Naive thymus-derived CD8-positive, alpha-beta T cell (primary cell): ENCODE data around the gene FN1. TPM values are rescaled to one million over a fixed set of nuclear protein-coding genes. Genes with fewer than 3 reads are reported as not detected.
A peak's percentile ranks its signal among the peaks of the same experiment; 100 is the strongest.
"Not testable (repeated sequence)": the region's sequence is repeated elsewhere in the genome, so short reads cannot be mapped to it uniquely, and the experiment has no call there.

Experiments
- ATAC-seq, 2 donors: fragments of 150-1000 bp; cut with Tn5 transposase in 1 of 2; sonication (Bioruptor Pico), chemical (Tn5 transposase) in 1 of 2; 1 replicate in 1 of 2; 2 replicates in 1 of 2; pipeline ENCODE4 v1.10.0; 2021; ENCODE audit warnings: mild to moderate bottlenecking in 2 of 2, moderate library complexity in 2 of 2
- POLR2A ChIA-PET: fragments of 350-600 bp; sonication (Branson Sonifier 250); formaldehyde crosslinking; loops from one replicate; lab custom pipeline; 2021; ENCODE audit warnings: antibody characterized with exemption; lab: Charles Lee
- DNase-seq, 10 donors: peaks; one replicate each; pipeline versions ENCODE4 v3.0.0 to v3.0.0-alpha.2; 2020 to 2022
- H3K27ac Mint-ChIP-seq, 10 donors: one replicate each; pipeline ENCODE4 v1.8.0; 2020 to 2022; ENCODE audit warnings: mild to moderate bottlenecking in 10 of 10, mixed read lengths in 10 of 10, moderate library complexity in 4 of 10, inconsistent platforms in 1 of 10
- H3K27me3 Mint-ChIP-seq, 5 donors: one replicate each; pipeline ENCODE4 v1.8.0; 2021 to 2022; ENCODE audit warnings: mixed read lengths in 5 of 5
- H3K36me3 Mint-ChIP-seq, 3 donors: one replicate each; pipeline ENCODE4 v1.8.0; 2020 to 2022; ENCODE audit warnings: mixed read lengths in 3 of 3, mild to moderate bottlenecking in 2 of 3, inconsistent platforms in 1 of 3
- H3K4me1 Mint-ChIP-seq, 4 donors: one replicate each; pipeline ENCODE4 v1.8.0; 2021 to 2022; ENCODE audit warnings: mixed read lengths in 4 of 4
- H3K4me3 Mint-ChIP-seq, 10 donors: one replicate each; pipeline ENCODE4 v1.8.0; 2020 to 2022; ENCODE audit warnings: mild to moderate bottlenecking in 10 of 10, mixed read lengths in 10 of 10, moderate library complexity in 6 of 10, inconsistent platforms in 1 of 10
- H3K9me3 Mint-ChIP-seq, 9 donors: one replicate each; pipeline ENCODE4 v1.8.0; 2020 to 2022; ENCODE audit warnings: mixed read lengths in 9 of 9, mild to moderate bottlenecking in 3 of 9, inconsistent platforms in 1 of 9, moderate library complexity in 1 of 9
- polyA plus RNA-seq, 3 donors: library from polyadenylated mRNA; unstranded; fragments of 300-500 nt; fragmentation: Illumina TruSeq; gene quantifications; one replicate each; pipeline ENCODE4 v1.2.3, GENCODE V29; 2021
- total RNA-seq, 8 experiments: library from RNA in 2 of 8; stranded (reverse) in 2 of 8; gene quantifications; one replicate each; pipeline ENCODE4 v1.2.3 and lab custom pipeline; 2021 to 2026

FN1 gene
- total and polyA plus RNA-seq, 5 experiments from 2014 or later: 0.05 to 1.3 (median 0.63) TPM; not detected in 1

GRCh38 chr2:215328066-215328465, 107.8 kb downstream of the FN1 start:
- no peaks in the 10 kb centered on the region for H3K27me3 Mint-ChIP-seq
- no peak for ATAC-seq
- peaks cover 20 to 36% (median 28%) of the 10 kb centered on the region in 4 donors for H3K4me1 Mint-ChIP-seq
- POLR2A ChIA-PET: no interaction called here
- no peak for DNase-seq
- peak overlapping the region in 1 of 10 donors; percentile 60 for H3K27ac Mint-ChIP-seq
- peaks cover 9 to 97% (median 34%) of the 10 kb centered on the region in 3 donors for H3K36me3 Mint-ChIP-seq
- no peak overlapping the region for H3K4me3 Mint-ChIP-seq
- no peaks in the 10 kb centered on the region for H3K9me3 Mint-ChIP-seq

- Mint-ChIP-seq H3K9me3 (no peaks in the 10 kb centered on the region), H3K36me3 (peaks cover 13 to 98% (median 39%) of the 10 kb centered on the region in 3 donors), H3K4me1 (peaks cover 18 to 51% (median 37%) of the 10 kb centered on the region in 4 donors), H3K4me3 (no peak overlapping the region), H3K27ac (peak overlapping the region in 4 of 10 donors; percentile 7 to 80 (median 24)), H3K27me3 (no peaks in the 10 kb centered on the region)
- no peak for DNase-seq
- ATAC-seq: no peak
- POLR2A ChIA-PET: no interaction called here
Measured at GRCh38 chr2:215324811-215325210, 111.1 kb downstream of the FN1 start.

- Mint-ChIP-seq H3K4me1 (peaks cover 13 to 48% (median 35%) of the 10 kb centered on the region in 4 donors), H3K4me3 (no peak overlapping the region), H3K27ac (peak overlapping the region in 4 of 10 donors; percentile 13 to 72 (median 56)), H3K36me3 (peaks cover 12 to 94% (median 33%) of the 10 kb centered on the region in 3 donors), H3K9me3 (no peaks in the 10 kb centered on the region), H3K27me3 (no peaks in the 10 kb centered on the region)
- ATAC-seq (no peak), DNase-seq (no peak)
- POLR2A ChIA-PET: interaction anchor here (0.7 kb wide), 1 partner anchor 14 kb away, joined by 3 read pairs; no protein-coding TSS in a partner anchor
Measured at GRCh38 chr2:215320679-215321078, 115.2 kb downstream of the FN1 start.

GRCh38 chr2:215320102-215320501, 115.8 kb downstream of the FN1 start:
- peaks cover 10 to 91% (median 33%) of the 10 kb centered on the region in 3 donors for H3K36me3 Mint-ChIP-seq
- H3K9me3 Mint-ChIP-seq: no peaks in the 10 kb centered on the region
- H3K4me1 Mint-ChIP-seq: peaks cover 14 to 50% (median 37%) of the 10 kb centered on the region in 4 donors
- ATAC-seq (no peak), DNase-seq (no peak)
- H3K27me3 Mint-ChIP-seq: no peaks in the 10 kb centered on the region
- peak overlapping the region in 4 of 10 donors; percentile 7 to 75 (median 46) for H3K27ac Mint-ChIP-seq
- POLR2A ChIA-PET: interaction anchor here (0.7 kb wide), 1 partner anchor 13 kb away, joined by 3 read pairs; no protein-coding TSS in a partner anchor
- H3K4me3 Mint-ChIP-seq: peak overlapping the region in 1 of 10 donors; percentile 15

GRCh38 chr2:215319500-215319899, 116.4 kb downstream of the FN1 start:
- no peaks in the 10 kb centered on the region for H3K27me3 Mint-ChIP-seq
- H3K27ac Mint-ChIP-seq: peak overlapping the region in 3 of 10 donors; percentile 18 to 22 (median 21)
- no peaks in the 10 kb centered on the region for H3K9me3 Mint-ChIP-seq
- peaks cover 8 to 91% (median 35%) of the 10 kb centered on the region in 3 donors for H3K36me3 Mint-ChIP-seq
- no peak overlapping the region for H3K4me3 Mint-ChIP-seq
- no peak for DNase-seq
- POLR2A ChIA-PET: no interaction called here
- ATAC-seq: no peak
- H3K4me1 Mint-ChIP-seq: peaks cover 16 to 52% (median 40%) of the 10 kb centered on the region in 4 donors

GRCh38 chr2:215316336-215316735, 119.5 kb downstream of the FN1 start:
- Mint-ChIP-seq H3K9me3 (no peaks in the 10 kb centered on the region), H3K27ac (peak overlapping the region in 5 of 10 donors; percentile 14 to 70 (median 26)), H3K27me3 (no peaks in the 10 kb centered on the region), H3K4me1 (peaks cover 19 to 57% (median 50%) of the 10 kb centered on the region in 4 donors), H3K4me3 (peak overlapping the region in 3 of 10 donors; percentile 3 to 39 (median 11)), H3K36me3 (peaks cover 13 to 72% (median 39%) of the 10 kb centered on the region in 3 donors)
- no peak for ATAC-seq
- DNase-seq: no peak
- POLR2A ChIA-PET: no interaction called here

- ATAC-seq: no peak
- Mint-ChIP-seq H3K4me1 (peaks cover 19 to 51% (median 46%) of the 10 kb centered on the region in 4 donors), H3K36me3 (peaks cover 12 to 62% (median 30%) of the 10 kb centered on the region in 3 donors), H3K27ac (peak overlapping the region in 4 of 10 donors; percentile 29 to 71 (median 49)), H3K27me3 (no peaks in the 10 kb centered on the region), H3K9me3 (no peaks in the 10 kb centered on the region), H3K4me3 (peak overlapping the region in 3 of 10 donors; percentile 8 to 51 (median 41))
- DNase-seq: no peak
- POLR2A ChIA-PET: no interaction called here
Measured at GRCh38 chr2:215315301-215315700, 120.6 kb downstream of the FN1 start.

- Mint-ChIP-seq H3K4me3 (peak overlapping the region in 5 of 10 donors; percentile 8 to 51 (median 30)), H3K9me3 (no peaks in the 10 kb centered on the region), H3K4me1 (peaks cover 17 to 48% (median 43%) of the 10 kb centered on the region in 4 donors), H3K36me3 (peaks cover 9 to 58% (median 27%) of the 10 kb centered on the region in 3 donors), H3K27me3 (no peaks in the 10 kb centered on the region), H3K27ac (peak overlapping the region in 7 of 10 donors; percentile 25 to 77 (median 60))
- POLR2A ChIA-PET: no interaction called here
- DNase-seq (no peak), ATAC-seq (no peak)
Measured at GRCh38 chr2:215314896-215315295, 121.0 kb downstream of the FN1 start.

- no peak for DNase-seq
- no peak for ATAC-seq
- Mint-ChIP-seq H3K27ac (peak overlapping the region in 8 of 10 donors; percentile 63 to 96 (median 88)), H3K4me1 (peaks cover 17 to 48% (median 41%) of the 10 kb centered on the region in 4 donors), H3K36me3 (peaks cover 5 to 41% (median 22%) of the 10 kb centered on the region in 3 donors), H3K4me3 (peak overlapping the region; percentile 85 to 96 (median 95)), H3K9me3 (no peaks in the 10 kb centered on the region), H3K27me3 (no peaks in the 10 kb centered on the region)
- POLR2A ChIA-PET: no interaction called here
Measured at GRCh38 chr2:215313255-215313613, 122.6 kb downstream of the FN1 start.

GRCh38 chr2:215311625-215312396, 124.1 kb downstream of the FN1 start, which contains the start of gene ATIC:
Gene ATIC (plus strand): TSS chr2:215312059. CDS start chr2:215312143, 84 bp downstream.
- Mint-ChIP-seq H3K4me3 (peak within 1 kb of the TSS; percentile 85 to 96 (median 95)), H3K27me3 (peaks cover 0 to under 1% (median 0%) of the 10 kb centered on the region in 5 donors), H3K36me3 (peaks cover 5 to 28% (median 22%) of the 10 kb centered on the region in 3 donors), H3K4me1 (peaks cover 17 to 40% (median 38%) of the 10 kb centered on the region in 4 donors), H3K27ac (peak within 1 kb of the TSS; percentile 81 to 97 (median 92)), H3K9me3 (no peaks in the 10 kb centered on the region)
- ATAC-seq (peak; percentile 96 to 97), DNase-seq (peak; percentile 77 to 90 (median 84))
- POLR2A ChIA-PET: interaction anchor here (0.6 to 1.3 kb wide), 5 partner anchors 41 to 797 kb away, joined by 3 to 5 read pairs (median 3); partner anchors contain the start of gene XRCC5

GRCh38 chr2:215311259-215311624, 124.6 kb downstream of the FN1 start:
- Mint-ChIP-seq H3K36me3 (peaks cover 5 to 25% (median 20%) of the 10 kb centered on the region in 3 donors), H3K4me3 (peak overlapping the region; percentile 82 to 94 (median 88)), H3K27ac (peak overlapping the region in 9 of 10 donors; percentile 81 to 91 (median 87)), H3K4me1 (peaks cover 17 to 37% (median 36%) of the 10 kb centered on the region in 4 donors)
- not testable (repeated sequence) for H3K27me3 Mint-ChIP-seq, H3K9me3 Mint-ChIP-seq
- DNase-seq: peak in 3 of 10 donors; percentile 1 to 10 (median 5)
- POLR2A ChIA-PET: interaction anchor here (0.6 to 1.3 kb wide), 3 partner anchors 502 to 798 kb away, joined by 3 to 5 read pairs (median 3); partner anchors contain the start of gene XRCC5
- ATAC-seq: peak; percentile 13 to 17
